SK-N-MC (cell line): ENCODE data around the gene DUSP22.

Source experiments
- EZH2 ChIP-seq: fragments of 200-600 bp; sonication (generic); IDR thresholded peaks from one replicate; pipeline ENCODE4 v1.6.1; 2017; ENCODE audit warnings: antibody characterized with exemption
- POLR2AphosphoS5 ChIP-seq: IDR thresholded peaks from 2 replicates; pipeline ENCODE4 v1.6.1; 2012; ENCODE audit warnings: mild to moderate bottlenecking, low read depth, low read length, borderline replicate concordance

GRCh38 chr6:314377-314776, 22.1 kb downstream of the DUSP22 start:
- no peak for TF ChIP-seq POLR2AphosphoS5
- peak; percentile 6 for TF ChIP-seq EZH2
